HG03439 (cell line): ENCODE results near the gene ANKRD2.
"Not testable (repeated sequence)": the region's sequence is repeated elsewhere in the genome, so short reads cannot be mapped to it uniquely, and the experiment has no call there.

Experiments used
- ATAC-seq: cut with Tn5 transposase; IDR thresholded peaks from one replicate; pipeline ENCODE4 v1.9.1; 2021; ENCODE audit warnings: mild to moderate bottlenecking, moderate library complexity; ENCODE audit not compliant: unreplicated experiment

Gene ANKRD2

DNA sequence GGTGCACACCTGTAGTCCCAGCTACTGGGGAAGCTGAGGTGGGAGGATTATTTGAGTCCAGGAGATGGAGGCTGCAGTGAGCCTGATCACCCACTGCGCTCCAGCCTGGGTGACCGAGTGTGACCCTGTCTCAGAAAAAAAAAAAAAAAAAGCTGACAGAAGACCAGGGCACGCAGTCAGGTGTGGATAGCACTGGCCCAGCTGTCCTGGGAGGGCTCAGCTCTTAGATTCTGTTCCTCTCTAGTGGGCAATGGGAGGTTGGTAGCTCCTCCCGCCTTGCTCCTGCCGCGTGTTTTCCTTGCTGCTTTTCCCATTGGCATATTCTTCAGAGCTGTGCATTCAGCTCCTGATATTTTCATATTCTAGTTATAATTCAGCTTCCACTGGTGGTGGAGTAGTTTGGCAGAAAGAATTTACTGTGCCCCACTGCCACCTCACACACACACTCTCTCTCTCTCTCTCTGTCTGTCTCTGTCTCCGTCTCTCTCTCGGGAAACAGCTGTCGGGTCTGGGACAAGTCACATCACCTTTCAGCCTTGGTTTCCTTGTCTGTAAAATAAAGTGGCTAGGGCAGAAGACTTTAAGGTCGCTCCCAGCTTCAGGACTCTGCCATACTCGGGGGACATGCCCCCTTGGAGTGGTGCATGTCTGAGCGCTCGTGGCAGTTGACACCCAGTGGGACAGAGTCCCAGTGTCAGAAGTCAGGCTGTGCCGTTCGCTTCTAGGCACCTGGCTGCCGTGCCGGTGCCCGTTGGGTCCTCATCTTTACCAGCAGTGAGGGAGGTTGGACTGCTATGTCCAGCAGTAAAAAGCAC is 25.9 kb upstream of the ANKRD2 start:
- ATAC-seq: no peak

DNA sequence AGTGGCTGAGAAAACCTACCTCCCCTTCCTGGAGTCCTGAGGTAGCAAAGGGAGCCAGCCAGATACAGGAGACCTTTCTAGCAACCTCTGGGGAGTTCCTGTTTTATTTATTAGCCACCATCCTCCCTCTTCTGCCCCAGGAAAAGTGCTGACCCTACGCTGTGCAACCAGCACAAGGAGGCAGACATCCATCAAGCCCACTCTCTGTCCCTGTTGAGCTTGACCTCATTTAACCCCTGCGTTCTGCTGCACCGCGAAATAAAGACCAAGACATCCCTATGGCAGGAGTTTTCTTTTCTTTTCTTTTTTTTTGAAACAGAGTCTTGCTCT is 25.3 kb upstream of the ANKRD2 start:
- no peak for ATAC-seq

DNA sequence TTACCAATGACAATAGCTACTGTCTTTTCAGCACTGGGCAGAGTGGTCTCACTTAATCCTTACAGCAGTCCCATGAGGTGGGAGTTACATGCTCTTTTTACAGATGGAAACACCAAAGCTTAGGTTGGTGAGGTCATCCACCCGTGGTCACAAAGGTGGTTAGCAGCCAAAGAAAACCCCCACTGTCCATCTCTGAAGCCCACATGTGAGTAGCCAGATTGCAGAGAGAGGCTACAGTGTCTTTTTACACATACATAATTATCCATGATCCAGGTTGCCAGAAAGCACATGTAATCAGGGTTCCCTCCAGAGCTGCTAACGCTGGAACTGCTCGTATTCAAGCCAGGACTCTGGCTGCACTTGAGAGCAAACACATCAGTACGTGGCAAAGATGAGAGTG is 24.6 kb upstream of the ANKRD2 start:
- no peak for ATAC-seq

DNA sequence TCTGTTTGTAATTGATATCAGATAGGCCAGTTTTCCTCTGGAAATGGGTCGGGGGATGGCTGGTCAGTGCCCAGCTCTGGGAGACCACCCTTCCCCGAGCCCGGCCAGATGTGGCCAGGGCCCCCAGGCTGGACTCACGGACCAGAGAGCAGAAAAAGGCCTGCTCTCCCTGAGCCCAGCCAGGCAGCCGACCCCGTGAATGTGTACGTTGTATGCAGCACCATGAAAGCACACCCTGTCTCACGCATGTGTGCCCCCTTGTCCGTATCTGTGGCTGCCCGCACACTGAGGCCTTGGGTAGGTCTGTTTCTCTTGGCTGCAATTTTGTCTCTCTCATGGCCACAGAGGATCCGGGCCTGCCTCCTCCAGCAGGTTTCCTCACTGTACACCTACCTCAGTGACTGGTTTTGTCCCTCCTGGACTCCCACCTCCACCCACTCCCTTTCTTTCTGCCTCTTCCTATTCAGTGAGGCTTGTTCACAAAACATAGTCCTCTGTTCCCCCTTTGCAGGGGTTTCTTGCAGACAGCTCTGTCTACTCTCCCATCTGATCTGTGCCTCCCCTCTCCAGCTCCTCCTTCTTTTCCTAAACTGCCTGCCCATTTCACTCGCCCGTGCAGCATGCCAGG is 23.6 kb upstream of the ANKRD2 start:
- ATAC-seq: no peak

DNA sequence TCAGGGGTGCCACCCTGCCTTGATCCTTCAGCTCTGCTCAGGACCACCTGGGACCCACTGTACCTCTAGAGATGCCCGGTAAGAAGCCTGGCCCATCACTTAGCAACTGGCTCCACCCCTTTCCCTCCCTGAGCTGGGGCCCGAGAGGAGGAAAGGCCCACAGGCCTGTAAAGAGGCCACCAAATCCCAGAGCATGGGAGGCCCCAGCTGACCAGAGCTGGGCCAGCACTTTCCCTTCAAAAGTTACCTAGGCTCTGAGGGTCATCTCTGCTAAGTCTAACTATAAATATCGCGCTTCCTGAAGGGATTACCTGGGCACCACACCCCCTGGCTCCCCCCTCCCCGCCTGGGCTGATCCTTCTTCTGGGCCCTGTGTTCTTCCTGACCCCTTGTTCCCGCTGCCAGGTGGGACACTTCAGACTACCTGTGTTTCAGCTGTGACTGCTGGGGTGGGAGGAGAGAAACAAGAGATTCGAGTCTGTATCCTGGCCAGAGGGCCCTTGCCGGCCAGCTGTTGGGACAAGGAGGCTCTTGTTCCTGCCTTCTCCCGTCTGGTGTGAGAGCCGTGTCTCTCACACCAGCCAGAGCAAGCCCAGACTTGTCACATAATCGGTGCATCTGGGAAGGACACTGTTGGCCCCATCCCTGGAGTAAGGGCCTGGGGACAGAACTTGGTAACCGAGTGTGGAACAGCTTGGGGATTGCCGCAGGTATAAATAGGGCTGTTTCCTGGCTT is 22.8 kb upstream of the ANKRD2 start:
- ATAC-seq: no peak

DNA sequence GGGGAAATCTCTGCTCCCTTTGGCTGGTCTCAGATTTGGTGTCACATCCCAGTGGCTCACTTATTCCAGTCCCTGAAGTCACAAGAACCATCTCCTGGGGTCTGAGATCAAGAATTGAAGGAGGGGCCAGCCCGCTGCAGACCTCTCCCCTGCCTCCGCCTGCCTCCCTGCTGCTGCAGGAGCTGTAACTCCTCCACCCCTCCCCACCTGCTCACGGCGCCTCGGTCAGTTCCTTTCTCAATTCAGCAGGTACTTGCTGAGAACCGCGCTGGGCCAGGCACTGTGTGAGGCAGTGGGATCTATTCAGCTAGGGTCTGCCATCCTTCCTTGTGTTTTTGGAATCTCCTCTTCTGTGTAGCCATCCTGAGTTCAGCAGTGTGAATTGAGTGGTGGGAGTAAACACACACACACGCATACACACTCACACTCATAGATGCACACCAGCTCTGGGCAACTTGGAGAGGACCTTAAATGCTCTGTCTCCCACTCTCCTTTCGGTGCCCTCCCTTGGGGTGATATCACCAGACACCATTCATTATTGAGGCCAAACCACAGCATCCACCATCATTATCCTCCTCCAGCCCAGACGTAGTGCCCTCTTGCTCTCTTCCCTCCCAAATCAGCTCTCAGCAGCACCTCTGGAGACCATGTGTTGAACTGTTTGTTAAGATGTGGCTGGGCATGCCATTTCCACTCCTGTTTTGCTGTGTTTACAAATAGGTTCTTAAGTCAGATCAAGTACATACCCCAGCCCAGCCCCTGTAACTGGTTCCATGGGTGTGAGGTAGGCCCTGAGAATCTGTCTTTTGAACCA is 22.0 kb upstream of the ANKRD2 start:
- ATAC-seq: no peak

DNA sequence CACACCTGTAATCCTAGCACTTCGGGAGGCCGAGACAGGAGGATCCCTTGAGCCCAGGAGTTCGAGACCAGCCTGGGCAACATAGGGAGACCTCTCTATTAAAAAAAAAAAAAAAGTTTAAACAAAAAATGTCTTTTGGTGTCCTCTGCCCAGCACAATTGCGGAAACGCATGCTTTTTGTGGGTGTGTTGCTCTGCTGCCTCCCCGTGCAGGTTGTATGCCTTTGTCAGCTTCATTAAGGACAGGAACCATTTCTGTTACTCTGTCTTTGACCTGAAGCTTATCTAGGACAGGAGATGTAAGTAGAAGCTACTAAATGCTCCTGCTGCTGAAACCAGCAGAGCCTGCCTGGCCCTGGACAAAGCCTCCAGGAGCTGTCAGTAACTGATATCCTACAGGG is 21.3 kb upstream of the ANKRD2 start:
- ATAC-seq: no peak

DNA sequence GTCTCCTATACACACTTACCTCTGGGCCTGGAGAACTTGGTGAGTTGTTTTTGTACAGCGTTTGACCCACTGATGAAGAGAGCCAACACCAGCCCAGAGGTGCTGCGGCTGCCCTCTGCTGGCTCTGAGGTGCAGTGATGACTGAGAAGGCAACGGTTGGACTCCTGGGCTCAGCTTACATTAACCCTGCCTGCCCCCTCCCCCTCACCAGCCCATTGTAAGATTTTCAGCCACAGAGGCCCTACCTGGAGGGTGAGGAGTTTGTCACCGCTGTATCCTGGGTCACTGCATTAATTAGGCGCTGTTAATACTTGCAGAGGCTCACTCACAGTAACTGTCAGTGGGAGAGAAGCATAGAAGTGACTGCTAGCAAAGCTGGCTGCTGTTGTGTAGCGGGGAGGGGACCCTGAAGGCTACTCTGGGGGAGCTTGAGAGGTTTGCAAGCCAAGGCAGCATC is 19.0 kb upstream of the ANKRD2 start:
- no peak for ATAC-seq

DNA sequence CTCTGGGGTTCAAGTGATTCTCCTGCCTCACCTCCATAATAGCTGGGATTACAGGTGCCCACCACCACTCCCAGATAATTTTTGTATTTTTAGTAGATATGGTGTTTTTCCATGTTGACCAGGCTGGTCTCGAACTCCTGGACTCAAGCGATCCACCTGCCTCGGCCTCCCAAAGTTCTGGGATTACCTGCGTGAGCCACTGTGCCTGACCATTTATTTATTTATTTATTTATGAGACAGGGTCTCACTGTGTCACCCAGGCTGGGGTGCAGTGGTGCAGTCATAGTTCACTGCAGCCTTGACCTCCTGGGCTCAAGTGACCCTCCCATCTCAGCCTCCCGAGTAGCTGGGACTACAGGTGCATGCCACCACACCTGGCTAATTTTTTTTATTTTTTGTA is 18.2 kb upstream of the ANKRD2 start:
- not testable (repeated sequence) for ATAC-seq

DNA sequence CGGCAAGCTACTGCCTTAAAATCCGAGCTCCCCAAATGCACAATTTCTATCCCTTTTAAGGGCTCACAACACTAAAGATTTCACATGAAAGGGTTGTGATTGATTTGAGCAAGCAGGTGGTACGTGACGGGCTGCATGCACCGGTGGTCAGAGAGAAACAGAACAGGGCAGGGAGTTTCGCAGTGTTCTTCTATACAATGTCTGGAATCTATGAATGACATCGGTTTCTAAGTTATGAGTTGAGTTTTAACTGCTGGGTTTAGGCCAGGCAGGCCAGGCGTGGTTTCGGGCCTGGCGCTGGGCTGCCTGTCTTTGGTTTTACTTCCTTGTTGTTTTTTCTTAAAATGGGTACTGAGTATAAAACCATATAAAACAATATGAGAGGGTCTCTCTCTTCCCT is 17.0 kb upstream of the ANKRD2 start:
- not testable (repeated sequence) for ATAC-seq

DNA sequence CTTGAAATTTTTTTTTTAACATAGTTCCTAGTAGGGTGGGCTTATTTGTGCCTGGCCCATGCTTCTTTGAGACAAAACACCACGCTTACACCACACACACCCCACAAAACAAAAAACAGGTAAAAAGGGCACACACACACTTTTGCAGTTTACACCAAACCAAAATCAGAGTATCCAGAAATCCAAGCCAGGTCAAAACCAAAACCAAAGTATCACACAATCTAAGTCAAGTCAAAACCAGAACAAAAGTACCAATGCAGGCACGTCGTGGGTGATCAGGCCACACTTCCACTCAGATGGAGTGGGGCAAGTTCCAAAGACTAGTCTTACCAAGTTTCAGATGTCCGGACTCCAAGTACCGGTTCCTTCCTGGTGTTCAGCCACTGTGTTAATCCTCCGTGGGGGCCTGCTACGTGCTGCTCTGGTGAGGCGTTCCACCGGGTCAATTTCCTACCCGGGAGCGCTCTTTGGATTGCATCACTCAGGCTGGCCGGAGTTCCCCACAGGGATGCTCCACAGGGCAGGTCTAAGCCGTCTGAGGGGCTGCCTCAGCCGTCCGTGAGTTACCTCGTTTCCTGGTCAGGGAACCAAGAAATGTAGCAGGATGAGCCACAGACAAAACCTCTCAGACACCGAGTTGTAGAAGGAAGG is 11.7 kb upstream of the ANKRD2 start:
- ATAC-seq: not testable (repeated sequence)

DNA sequence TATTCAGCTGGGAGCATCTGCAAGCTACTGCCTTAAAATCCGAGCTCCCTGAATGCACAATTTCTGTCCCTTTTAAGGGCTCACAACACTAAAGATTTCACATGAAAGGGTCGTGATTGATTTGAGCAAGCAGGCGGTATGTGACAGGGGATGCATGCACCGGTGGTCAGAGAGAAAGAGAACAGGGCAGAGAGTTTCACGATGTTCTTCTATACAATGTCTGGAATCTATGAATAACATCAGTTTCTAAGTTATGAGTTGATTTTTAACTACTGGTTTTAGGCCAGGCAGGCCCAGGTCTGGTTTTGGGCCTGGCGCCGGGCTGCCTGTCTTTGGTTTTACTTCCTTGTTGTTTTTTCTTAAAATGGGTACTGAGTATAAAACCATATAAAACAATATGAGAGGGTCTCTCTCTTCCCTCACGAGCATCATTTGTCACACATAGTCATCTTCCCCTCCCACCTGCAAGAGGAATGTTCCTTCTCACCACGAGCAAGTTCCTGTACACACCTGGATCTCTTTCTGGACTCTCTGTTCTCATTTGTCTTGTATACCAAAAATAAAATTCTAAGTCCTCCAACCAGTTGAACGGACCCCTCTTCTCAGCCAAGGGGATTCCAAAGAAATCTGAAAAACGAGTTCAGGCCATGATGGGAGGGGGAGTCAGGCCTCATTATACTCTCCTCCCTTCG is 11.0 kb upstream of the ANKRD2 start:
- ATAC-seq: not testable (repeated sequence)

DNA sequence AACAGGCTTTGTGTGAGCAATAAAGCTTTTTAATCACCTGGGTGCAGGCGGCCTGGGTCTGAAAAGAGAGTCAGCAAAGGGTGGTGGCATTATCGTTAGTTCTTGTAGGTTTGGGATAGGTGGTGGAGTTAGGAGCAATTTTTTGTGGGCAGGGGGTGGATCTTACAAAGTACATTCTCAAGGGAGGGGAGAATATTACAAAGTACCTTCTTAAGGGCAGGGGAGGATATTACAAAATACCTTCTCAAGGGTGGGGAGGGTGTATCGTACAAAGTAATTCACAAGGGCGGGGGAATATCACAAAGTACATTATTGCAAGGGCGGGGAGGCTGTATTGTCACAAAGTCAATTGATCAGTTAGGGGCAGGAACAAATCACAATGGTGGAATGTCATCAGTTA is 10.2 kb upstream of the ANKRD2 start:
- not testable (repeated sequence) for ATAC-seq

DNA sequence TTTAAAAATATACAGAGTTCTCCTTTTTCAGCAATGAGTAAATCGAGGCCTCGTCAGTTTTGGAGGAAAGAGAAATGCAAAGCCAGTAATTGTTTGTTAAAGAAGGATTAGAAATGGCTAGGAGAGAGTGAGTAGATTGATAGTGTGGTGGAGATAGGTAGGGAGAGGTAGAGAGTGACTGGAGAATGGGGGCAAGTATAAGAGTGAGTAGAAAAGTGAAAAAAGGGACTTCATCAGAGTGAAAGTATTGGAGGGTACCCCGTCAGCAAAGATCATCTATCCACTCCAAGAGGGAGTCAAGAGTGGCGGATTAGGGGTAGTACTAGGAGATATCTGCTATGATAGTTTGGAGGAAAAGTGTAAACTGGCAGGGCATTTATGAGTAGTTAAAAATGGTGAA is 9.2 kb upstream of the ANKRD2 start:
- no peak for ATAC-seq

DNA sequence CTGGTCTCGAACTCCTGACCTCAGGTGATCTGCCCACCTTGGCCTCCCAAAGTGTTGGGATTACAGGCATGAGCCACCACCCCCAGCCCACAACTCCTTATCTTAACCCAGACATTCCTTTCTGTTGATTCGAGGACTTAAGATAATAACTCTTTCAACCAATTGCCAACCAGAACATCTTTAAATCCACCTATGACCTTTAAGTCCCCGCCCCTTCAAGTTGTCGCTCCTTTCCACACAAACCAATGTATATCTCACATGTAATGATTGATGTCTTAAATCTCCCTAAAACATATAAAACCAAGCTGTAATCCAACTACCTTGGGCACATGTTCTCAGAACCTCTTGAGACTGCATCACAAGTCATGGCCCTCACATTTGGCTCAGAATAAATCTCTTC is 7.8 kb upstream of the ANKRD2 start:
- ATAC-seq: no peak

DNA sequence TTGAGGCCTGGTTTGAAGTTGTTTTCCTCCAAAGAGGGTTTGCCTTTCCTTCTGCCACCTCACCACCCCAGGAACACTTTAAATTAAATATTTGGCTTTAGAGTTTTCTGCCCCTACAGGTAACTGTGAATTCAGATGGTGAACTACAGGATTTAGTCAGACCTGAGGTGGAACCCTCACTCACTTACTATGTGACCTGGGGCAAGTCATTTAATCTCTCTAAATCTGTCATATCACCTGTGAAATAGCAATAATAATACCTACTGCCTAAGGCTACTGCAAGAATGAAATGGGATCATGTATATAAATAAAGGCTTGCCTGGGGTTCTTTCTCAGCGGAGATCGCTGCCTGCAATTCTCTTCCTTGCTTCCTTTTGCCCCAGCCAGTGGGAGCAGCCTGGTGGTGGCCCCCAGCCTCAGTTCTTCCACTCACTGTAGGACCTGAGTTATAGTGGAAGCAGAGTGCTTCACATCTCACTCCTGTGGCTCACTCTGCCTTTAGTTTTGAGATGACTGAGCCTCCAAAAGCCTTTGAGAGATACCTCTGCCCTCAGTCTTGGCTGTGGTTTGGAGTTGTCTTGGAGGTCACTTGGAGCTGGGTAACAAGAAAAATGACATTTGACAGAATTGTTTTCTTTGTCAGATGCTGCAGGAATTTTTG is 6.1 kb upstream of the ANKRD2 start:
- no peak for ATAC-seq

DNA sequence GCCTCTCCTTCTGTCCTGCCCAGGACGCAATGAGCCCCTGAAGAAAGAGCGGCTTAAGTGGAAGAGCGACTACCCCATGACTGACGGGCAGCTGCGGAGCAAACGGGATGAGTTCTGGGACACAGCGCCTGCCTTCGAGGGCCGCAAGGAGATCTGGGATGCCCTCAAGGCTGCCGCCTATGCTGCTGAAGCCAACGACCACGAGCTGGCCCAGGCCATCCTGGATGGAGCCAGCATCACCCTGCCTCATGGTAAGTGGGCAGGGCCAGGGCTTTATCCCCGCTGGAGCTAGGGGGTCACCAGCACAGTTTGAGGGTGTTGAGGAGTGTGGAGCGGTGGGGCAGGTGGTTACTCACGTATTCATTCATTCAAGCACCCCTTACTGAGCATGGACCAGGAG is 4.7 kb upstream of the ANKRD2 start:
- no peak for ATAC-seq

DNA sequence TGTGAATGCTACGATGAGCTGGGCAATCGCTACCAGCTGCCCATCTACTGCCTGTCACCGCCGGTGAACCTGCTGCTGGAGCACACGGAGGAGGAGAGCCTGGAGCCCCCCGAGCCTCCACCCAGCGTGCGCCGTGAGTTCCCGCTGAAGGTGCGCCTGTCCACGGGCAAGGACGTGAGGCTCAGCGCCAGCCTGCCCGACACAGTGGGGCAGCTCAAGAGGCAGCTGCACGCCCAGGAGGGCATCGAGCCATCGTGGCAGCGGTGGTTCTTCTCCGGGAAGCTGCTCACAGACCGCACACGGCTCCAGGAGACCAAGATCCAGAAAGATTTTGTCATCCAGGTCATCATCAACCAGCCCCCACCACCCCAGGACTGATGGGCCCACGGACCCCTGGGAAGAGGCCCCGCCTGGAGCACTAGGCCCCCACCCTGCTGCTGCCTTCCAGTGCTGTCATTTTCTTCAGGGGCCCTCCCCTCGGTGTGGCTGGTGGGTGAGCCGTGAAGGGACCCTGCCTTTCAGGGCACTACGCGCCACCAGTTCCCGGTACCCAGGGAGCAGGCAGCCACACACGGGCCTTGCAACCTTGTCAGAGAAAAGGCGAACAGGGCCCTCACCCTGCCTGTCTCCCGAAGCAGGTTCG is 2.3 kb upstream of the ANKRD2 start:
- ATAC-seq: no peak
